Measurements from ENCODE around the gene MAD1L1. TPM values are rescaled to one million over a fixed set of nuclear protein-coding genes. Genes with fewer than 3 reads are reported as not detected.

The MAD1L1 gene
- total RNA-seq, 1 donor from 2014 or later, result 32.7 TPM

DNA sequence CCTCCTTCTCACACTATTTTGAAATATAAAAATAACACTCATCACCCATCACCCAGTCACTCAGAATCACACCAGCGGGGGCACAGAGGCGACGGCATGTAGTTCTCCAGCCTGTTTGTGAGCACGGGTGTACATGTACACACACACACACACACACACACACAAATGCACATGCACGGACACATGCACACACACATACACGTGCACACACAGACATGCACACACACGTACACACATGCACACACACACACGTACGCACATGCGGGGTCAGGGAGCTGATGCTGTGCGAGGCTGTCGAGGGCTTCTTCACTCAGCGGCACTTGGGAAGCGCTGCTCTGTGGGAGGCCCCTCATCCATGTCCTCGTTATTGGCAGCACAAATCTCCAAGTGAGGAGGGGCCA, 383.8 kb downstream of the MAD1L1 start:
- Mint-ChIP-seq H3K4me3 (ENCODE audit: unreplicated experiment) (no peak overlapping the region), H3K4me1 (ENCODE audit: unreplicated experiment) (no peaks in the 10 kb centered on the region), H3K36me3 (ENCODE audit: unreplicated experiment) (no peaks in the 10 kb centered on the region), H3K27ac (ENCODE audit: unreplicated experiment) (no peak overlapping the region), H3K27me3 (ENCODE audit: unreplicated experiment) (no peaks in the 10 kb centered on the region), H3K9me3 (ENCODE audit: unreplicated experiment) (no peaks in the 10 kb centered on the region)
- TF ChIP-seq CTCF (IDR thresholded peaks at IDR 0.05), result no peak
- no peak for DNase-seq (ENCODE audit: extremely low spot score, unreplicated experiment)

GRCh38 chr7:1848013-1848640, 384.6 kb downstream of the MAD1L1 start:
- Mint-ChIP-seq H3K9me3 (ENCODE audit: unreplicated experiment) (no peaks in the 10 kb centered on the region), H3K27me3 (ENCODE audit: unreplicated experiment) (no peaks in the 10 kb centered on the region), H3K4me1 (ENCODE audit: unreplicated experiment) (peaks cover 4% of the 10 kb centered on the region), H3K36me3 (ENCODE audit: unreplicated experiment) (no peaks in the 10 kb centered on the region), H3K4me3 (ENCODE audit: unreplicated experiment) (no peak overlapping the region), H3K27ac (ENCODE audit: unreplicated experiment) (no peak overlapping the region)
- no peak for DNase-seq (ENCODE audit: extremely low spot score, unreplicated experiment)
- TF ChIP-seq CTCF (IDR thresholded peaks at IDR 0.05), result no peak

GRCh38 chr7:1847260-1848001, 385.3 kb downstream of the MAD1L1 start:
- Mint-ChIP-seq H3K27me3 (ENCODE audit: unreplicated experiment) (no peaks in the 10 kb centered on the region), H3K4me3 (ENCODE audit: unreplicated experiment) (no peak overlapping the region), H3K27ac (ENCODE audit: unreplicated experiment) (no peak overlapping the region), H3K9me3 (ENCODE audit: unreplicated experiment) (no peaks in the 10 kb centered on the region), H3K36me3 (ENCODE audit: unreplicated experiment) (no peaks in the 10 kb centered on the region), H3K4me1 (ENCODE audit: unreplicated experiment) (peaks cover 4% of the 10 kb centered on the region)
- TF ChIP-seq CTCF (IDR thresholded peaks at IDR 0.05), result no peak
- no peak for DNase-seq (ENCODE audit: extremely low spot score, unreplicated experiment)

GRCh38 chr7:1846331-1847065, 386.2 kb downstream of the MAD1L1 start:
- peaks cover 4% of the 10 kb centered on the region for H3K4me1 Mint-ChIP-seq (ENCODE audit: unreplicated experiment)
- DNase-seq (ENCODE audit: extremely low spot score, unreplicated experiment), result no peak
- H3K27me3 Mint-ChIP-seq (ENCODE audit: unreplicated experiment), result no peaks in the 10 kb centered on the region
- H3K27ac Mint-ChIP-seq (ENCODE audit: unreplicated experiment), result no peak overlapping the region
- no peak for TF ChIP-seq CTCF (IDR thresholded peaks at IDR 0.05)
- no peaks in the 10 kb centered on the region for H3K9me3 Mint-ChIP-seq (ENCODE audit: unreplicated experiment)
- no peaks in the 10 kb centered on the region for H3K36me3 Mint-ChIP-seq (ENCODE audit: unreplicated experiment)
- H3K4me3 Mint-ChIP-seq (ENCODE audit: unreplicated experiment), result no peak overlapping the region

Measured in osteocyte (in vitro differentiated cells).